ENCODE results near the gene VPS37B.

Gene VPS37B

GRCh38 chr12:122840580-122841513 lies 55.1 kb downstream of the VPS37B start:
- H3K4me3 ChIP-seq (ENCODE audit: low read depth, low read length): no peak overlapping the region
- no peak overlapping the region for H3K9ac ChIP-seq (ENCODE audit: low read length)
- H3K27me3 ChIP-seq (ENCODE audit: control insufficient read depth, insufficient read depth, low read length): peaks cover 27% of the 10 kb centered on the region
- peaks cover 42% of the 10 kb centered on the region for H3K4me1 ChIP-seq (ENCODE audit: control insufficient read depth, insufficient read depth, low read length)
- no peaks in the 10 kb centered on the region for H3K36me3 ChIP-seq (ENCODE audit: control insufficient read depth, insufficient read depth, low read length)
- H3K9me3 ChIP-seq (ENCODE audit: control insufficient read depth, insufficient read depth, low read depth, low read length): peaks cover 4% of the 10 kb centered on the region; the same call in 1 of the 2 replicates
- H3K27ac ChIP-seq (ENCODE audit: low read depth, low read length): no peak overlapping the region

- H3K27ac ChIP-seq (ENCODE audit: low read depth, low read length): no peak overlapping the region
- peaks cover 38% of the 10 kb centered on the region for H3K4me1 ChIP-seq (ENCODE audit: control insufficient read depth, insufficient read depth, low read length)
- H3K9ac ChIP-seq (ENCODE audit: low read length): no peak overlapping the region
- peaks cover 4% of the 10 kb centered on the region; the same call in 1 of the 2 replicates for H3K9me3 ChIP-seq (ENCODE audit: control insufficient read depth, insufficient read depth, low read depth, low read length)
- no peak overlapping the region for H3K4me3 ChIP-seq (ENCODE audit: low read depth, low read length)
- H3K36me3 ChIP-seq (ENCODE audit: control insufficient read depth, insufficient read depth, low read length): no peaks in the 10 kb centered on the region
- peaks cover 27% of the 10 kb centered on the region for H3K27me3 ChIP-seq (ENCODE audit: control insufficient read depth, insufficient read depth, low read length)
Measured at GRCh38 chr12:122839907-122840554, 55.9 kb downstream of the VPS37B start.

GRCh38 chr12:122838841-122839240 lies 57.1 kb downstream of the VPS37B start:
- peaks cover 30% of the 10 kb centered on the region for H3K4me1 ChIP-seq (ENCODE audit: control insufficient read depth, insufficient read depth, low read length)
- no peak overlapping the region for H3K9ac ChIP-seq (ENCODE audit: low read length)
- H3K27ac ChIP-seq (ENCODE audit: low read depth, low read length): no peak overlapping the region
- peaks cover 27% of the 10 kb centered on the region for H3K27me3 ChIP-seq (ENCODE audit: control insufficient read depth, insufficient read depth, low read length)
- no peaks in the 10 kb centered on the region for H3K36me3 ChIP-seq (ENCODE audit: control insufficient read depth, insufficient read depth, low read length)
- H3K4me3 ChIP-seq (ENCODE audit: low read depth, low read length): no peak overlapping the region
- peaks cover 4% of the 10 kb centered on the region; the same call in 1 of the 2 replicates for H3K9me3 ChIP-seq (ENCODE audit: control insufficient read depth, insufficient read depth, low read depth, low read length)

- H3K27ac ChIP-seq (ENCODE audit: low read depth, low read length): no peak overlapping the region
- H3K4me1 ChIP-seq (ENCODE audit: control insufficient read depth, insufficient read depth, low read length): peaks cover 29% of the 10 kb centered on the region
- H3K9ac ChIP-seq (ENCODE audit: low read length): no peak overlapping the region
- H3K36me3 ChIP-seq (ENCODE audit: control insufficient read depth, insufficient read depth, low read length): no peaks in the 10 kb centered on the region
- H3K9me3 ChIP-seq (ENCODE audit: control insufficient read depth, insufficient read depth, low read depth, low read length): peaks cover 4% of the 10 kb centered on the region; the same call in 1 of the 2 replicates
- H3K27me3 ChIP-seq (ENCODE audit: control insufficient read depth, insufficient read depth, low read length): peaks cover 27% of the 10 kb centered on the region
- no peak overlapping the region for H3K4me3 ChIP-seq (ENCODE audit: low read depth, low read length)
Measured at GRCh38 chr12:122837306-122838265, 58.3 kb downstream of the VPS37B start.

- Histone ChIP-seq H3K4me3 (ENCODE audit: low read depth, low read length) (peak overlapping the region; percentile 85), H3K36me3 (ENCODE audit: control insufficient read depth, insufficient read depth, low read length) (no peaks in the 10 kb centered on the region), H3K27ac (ENCODE audit: low read depth, low read length) (no peak overlapping the region), H3K27me3 (ENCODE audit: control insufficient read depth, insufficient read depth, low read length) (peaks cover 27% of the 10 kb centered on the region), H3K4me1 (ENCODE audit: control insufficient read depth, insufficient read depth, low read length) (peaks cover 16% of the 10 kb centered on the region), H3K9me3 (ENCODE audit: control insufficient read depth, insufficient read depth, low read depth, low read length) (peaks cover 4% of the 10 kb centered on the region; the same call in 1 of the 2 replicates), H3K9ac (ENCODE audit: low read length) (peak overlapping the region; percentile 55)
Measured at GRCh38 chr12:122836027-122836921, 59.6 kb downstream of the VPS37B start.

- Histone ChIP-seq H3K27ac (ENCODE audit: low read depth, low read length) (no peak overlapping the region), H3K27me3 (ENCODE audit: control insufficient read depth, insufficient read depth, low read length) (peaks cover 27% of the 10 kb centered on the region), H3K4me1 (ENCODE audit: control insufficient read depth, insufficient read depth, low read length) (peaks cover 10% of the 10 kb centered on the region), H3K9ac (ENCODE audit: low read length) (peak overlapping the region; percentile 55), H3K36me3 (ENCODE audit: control insufficient read depth, insufficient read depth, low read length) (no peaks in the 10 kb centered on the region), H3K9me3 (ENCODE audit: control insufficient read depth, insufficient read depth, low read depth, low read length) (peaks cover 4% of the 10 kb centered on the region; the same call in 1 of the 2 replicates), H3K4me3 (ENCODE audit: low read depth, low read length) (peak overlapping the region; percentile 85)
Measured at GRCh38 chr12:122835750-122836026, 60.2 kb downstream of the VPS37B start.

GRCh38 chr12:122834921-122835749 lies 60.8 kb downstream of the VPS37B start, which contains the start of gene HIP1R:
Gene HIP1R (plus strand): TSS chr12:122835457. CDS start chr12:122835551, 94 bp downstream.
- H3K27ac ChIP-seq (ENCODE audit: low read depth, low read length): no peak within 1 kb of the TSS
- no peaks in the 10 kb centered on the region for H3K36me3 ChIP-seq (ENCODE audit: control insufficient read depth, insufficient read depth, low read length)
- H3K27me3 ChIP-seq (ENCODE audit: control insufficient read depth, insufficient read depth, low read length): peaks cover 27% of the 10 kb centered on the region
- peaks cover 4% of the 10 kb centered on the region; the same call in 1 of the 2 replicates for H3K9me3 ChIP-seq (ENCODE audit: control insufficient read depth, insufficient read depth, low read depth, low read length)
- H3K9ac ChIP-seq (ENCODE audit: low read length): peak within 1 kb of the TSS; percentile 55
- peak within 1 kb of the TSS; percentile 85 for H3K4me3 ChIP-seq (ENCODE audit: low read depth, low read length)
- H3K4me1 ChIP-seq (ENCODE audit: control insufficient read depth, insufficient read depth, low read length): peaks cover 8% of the 10 kb centered on the region; the same call in 1 of the 2 replicates

GRCh38 chr12:122834104-122834920 lies 61.6 kb downstream of the VPS37B start:
- peak overlapping the region; percentile 49 for H3K9ac ChIP-seq (ENCODE audit: low read length)
- H3K4me3 ChIP-seq (ENCODE audit: low read depth, low read length): peak overlapping the region; percentile 61
- peaks cover 4% of the 10 kb centered on the region; the same call in 1 of the 2 replicates for H3K9me3 ChIP-seq (ENCODE audit: control insufficient read depth, insufficient read depth, low read depth, low read length)
- peaks cover 27% of the 10 kb centered on the region for H3K27me3 ChIP-seq (ENCODE audit: control insufficient read depth, insufficient read depth, low read length)
- peaks cover 8% of the 10 kb centered on the region; the same call in 1 of the 2 replicates for H3K4me1 ChIP-seq (ENCODE audit: control insufficient read depth, insufficient read depth, low read length)
- no peak overlapping the region for H3K27ac ChIP-seq (ENCODE audit: low read depth, low read length)
- H3K36me3 ChIP-seq (ENCODE audit: control insufficient read depth, insufficient read depth, low read length): no peaks in the 10 kb centered on the region
